Measurements from ENCODE around the gene ANKRD44. TPM values are rescaled to one million over a fixed set of nuclear protein-coding genes. Genes with fewer than 3 reads are reported as not detected.
"Not testable (repeated sequence)": the region's sequence is repeated elsewhere in the genome, so short reads cannot be mapped to it uniquely, and the experiment has no call there.

The ANKRD44 gene
- total RNA-seq, 1 donor from 2014 or later = 3.4 TPM

DNA sequence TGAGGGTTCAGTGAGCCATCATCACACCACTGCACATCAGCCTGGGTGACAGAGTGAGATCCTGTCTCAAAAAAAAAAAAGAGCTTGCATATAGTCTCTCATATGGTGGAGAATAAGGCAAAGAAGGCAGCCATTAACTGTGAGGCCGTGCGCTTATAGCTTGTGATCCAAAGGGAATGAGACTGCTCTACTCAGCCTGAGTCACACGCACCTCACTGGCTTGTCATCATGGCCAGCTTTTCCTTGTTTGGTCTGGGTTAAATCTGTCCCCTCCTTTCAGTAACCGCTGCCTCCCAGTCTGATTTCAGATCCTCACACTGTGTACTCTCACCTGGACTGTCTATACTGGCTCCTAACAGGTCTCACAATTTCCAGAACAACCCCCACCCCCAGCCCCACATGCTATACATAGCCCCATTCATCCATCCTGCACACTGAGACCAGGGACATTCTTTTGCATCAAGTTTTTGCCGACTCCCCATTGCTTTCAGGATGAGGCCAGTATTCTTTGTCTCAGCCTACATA, 35.3 kb upstream of the ANKRD44 start:
- Mint-ChIP-seq H3K36me3 (no peaks in the 10 kb centered on the region), H3K9me3 (no peaks in the 10 kb centered on the region), H3K4me1 (no peaks in the 10 kb centered on the region), H3K27ac (peak overlapping the region; percentile 1), H3K4me3 (no peak overlapping the region), H3K27me3 (ENCODE audit: insufficient read depth, low read depth) (peaks cover 8% of the 10 kb centered on the region)
- Histone ChIP-seq H3F3A (ENCODE audit: low read depth) (no peaks in the 10 kb centered on the region), H4K20me1 (ENCODE audit: low read depth) (no peaks in the 10 kb centered on the region), H3K4me1 (no peaks in the 10 kb centered on the region), H3K79me2 (ENCODE audit: low read depth) (no peaks in the 10 kb centered on the region), H3K36me3 (no peaks in the 10 kb centered on the region), H3K9ac (no peak overlapping the region), H3K4me3 (no peak overlapping the region), H3K9me3 (ENCODE audit: low read depth) (no peaks in the 10 kb centered on the region), H3K4me2 (no peak overlapping the region), H3K27ac (no peak overlapping the region), H3K27me3 (no peaks in the 10 kb centered on the region), H2AFZ (replicated peaks) (peak overlapping the region; percentile 72)
- DNase-seq (ENCODE audit: low spot score) = no peak
- TF ChIP-seq EZH2phosphoT487 (IDR thresholded peaks at IDR 0.05) (no peak), CTCF (IDR thresholded peaks at IDR 0.05) (no peak), EZH2 (IDR thresholded peaks at IDR 0.05) (no peak)

DNA sequence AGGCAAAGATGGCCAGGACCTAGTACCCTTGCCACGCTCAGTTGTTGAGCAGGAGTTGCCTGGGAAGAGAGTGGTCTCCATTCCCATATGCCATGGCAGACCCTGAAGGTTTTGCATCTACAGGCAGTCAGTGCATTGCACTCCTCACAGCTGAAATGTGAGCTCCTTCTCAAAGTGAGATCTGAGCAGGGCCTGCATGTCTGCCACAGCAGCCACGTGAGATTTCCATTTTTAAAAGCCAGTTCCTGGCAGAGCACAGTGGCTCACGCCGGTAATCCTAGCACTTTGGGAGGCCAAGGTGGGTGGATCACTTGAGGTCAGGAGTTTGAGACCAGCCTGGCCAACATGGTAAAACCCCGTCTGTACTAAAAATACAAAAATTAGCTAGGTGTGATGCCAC, 33.4 kb upstream of the ANKRD44 start:
- not testable (repeated sequence) for H3K4me2 ChIP-seq; H3K36me3 ChIP-seq; H3K27ac Mint-ChIP-seq; H3K9me3 Mint-ChIP-seq; DNase-seq (ENCODE audit: low spot score); H3K27me3 ChIP-seq; H3K4me1 Mint-ChIP-seq; H3K79me2 ChIP-seq (ENCODE audit: low read depth); H3K4me3 ChIP-seq; H3K27me3 Mint-ChIP-seq (ENCODE audit: insufficient read depth, low read depth); H3K9me3 ChIP-seq (ENCODE audit: low read depth); H3K4me1 ChIP-seq; H3K4me3 Mint-ChIP-seq; H3K36me3 Mint-ChIP-seq; H3F3A ChIP-seq (ENCODE audit: low read depth); H4K20me1 ChIP-seq (ENCODE audit: low read depth); H3K9ac ChIP-seq; H3K27ac ChIP-seq
- H2AFZ ChIP-seq (replicated peaks) = peak overlapping the region; percentile 69

- H3K4me3 ChIP-seq = no peak overlapping the region
- no peaks in the 10 kb centered on the region for H4K20me1 ChIP-seq (ENCODE audit: low read depth)
- H3K27me3 ChIP-seq = no peaks in the 10 kb centered on the region
- no peak overlapping the region for H2AFZ ChIP-seq (replicated peaks)
- H3K27ac Mint-ChIP-seq = no peak overlapping the region
- no peaks in the 10 kb centered on the region for H3K36me3 ChIP-seq
- H3K9me3 ChIP-seq (ENCODE audit: low read depth) = no peaks in the 10 kb centered on the region
- H3K27ac ChIP-seq = no peak overlapping the region
- H3K27me3 Mint-ChIP-seq (ENCODE audit: insufficient read depth, low read depth) = no peaks in the 10 kb centered on the region
- H3F3A ChIP-seq (ENCODE audit: low read depth) = no peaks in the 10 kb centered on the region
- DNase-seq (ENCODE audit: low spot score) = no peak
- TF ChIP-seq EZH2phosphoT487 (IDR thresholded peaks at IDR 0.05) = no peak
- no peak for TF ChIP-seq EZH2 (IDR thresholded peaks at IDR 0.05)
- no peak for TF ChIP-seq CTCF (IDR thresholded peaks at IDR 0.05)
- no peaks in the 10 kb centered on the region for H3K4me1 ChIP-seq
- H3K4me3 Mint-ChIP-seq = no peak overlapping the region
- no peak overlapping the region for H3K4me2 ChIP-seq
- no peak overlapping the region for H3K9ac ChIP-seq
- no peaks in the 10 kb centered on the region for H3K79me2 ChIP-seq (ENCODE audit: low read depth)
- no peaks in the 10 kb centered on the region for H3K4me1 Mint-ChIP-seq
- no peaks in the 10 kb centered on the region for H3K9me3 Mint-ChIP-seq
- no peaks in the 10 kb centered on the region for H3K36me3 Mint-ChIP-seq
These were observed 30.0 kb upstream of the ANKRD44 start for GRCh38 chr2:197340591-197340990.

DNA sequence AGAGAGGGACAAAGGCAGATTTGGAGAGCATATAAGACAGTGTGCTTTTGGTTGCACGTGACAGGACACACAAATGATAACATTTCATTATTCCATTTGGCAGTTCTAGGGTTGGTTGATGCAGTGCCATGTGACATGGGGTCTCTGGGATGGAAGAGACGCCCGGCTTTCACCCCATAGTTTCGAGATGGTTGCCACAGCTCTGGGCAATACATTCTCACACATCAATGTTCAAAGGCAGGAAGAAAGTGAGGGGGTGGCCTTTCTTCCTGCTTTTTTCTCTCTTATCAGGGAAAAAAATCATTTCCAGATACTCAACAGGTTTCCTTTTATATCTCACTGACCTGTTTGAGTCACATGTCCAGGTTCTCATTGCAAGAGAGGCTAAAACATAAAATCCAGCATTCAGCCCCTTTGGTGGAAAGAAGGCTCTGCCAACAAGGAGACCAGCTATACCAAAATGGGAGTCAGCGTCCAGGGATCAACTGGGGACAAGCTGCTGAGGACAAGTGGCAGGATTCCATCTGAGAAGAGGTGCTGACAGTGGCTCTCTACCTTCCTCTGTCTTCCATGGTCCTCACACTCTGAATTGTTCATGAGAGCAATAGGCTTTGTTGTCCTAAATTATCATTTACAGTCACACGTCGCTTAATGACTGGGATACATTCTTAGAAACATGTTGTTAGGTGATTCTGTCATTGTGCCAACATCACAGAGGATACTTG, 29.1 kb upstream of the ANKRD44 start:
- Mint-ChIP-seq H3K27me3 (ENCODE audit: insufficient read depth, low read depth) (no peaks in the 10 kb centered on the region), H3K9me3 (no peaks in the 10 kb centered on the region), H3K36me3 (no peaks in the 10 kb centered on the region), H3K27ac (no peak overlapping the region), H3K4me3 (no peak overlapping the region), H3K4me1 (no peaks in the 10 kb centered on the region)
- peak overlapping the region; percentile 89 for H2AFZ ChIP-seq (replicated peaks)
- no peaks in the 10 kb centered on the region for H3K4me1 ChIP-seq
- no peaks in the 10 kb centered on the region for H3K27me3 ChIP-seq
- H4K20me1 ChIP-seq (ENCODE audit: low read depth) = no peaks in the 10 kb centered on the region
- H3K79me2 ChIP-seq (ENCODE audit: low read depth) = no peaks in the 10 kb centered on the region
- DNase-seq (ENCODE audit: low spot score) = no peak
- H3F3A ChIP-seq (ENCODE audit: low read depth) = no peaks in the 10 kb centered on the region
- no peak overlapping the region for H3K9ac ChIP-seq
- no peak overlapping the region for H3K27ac ChIP-seq
- no peak overlapping the region for H3K4me3 ChIP-seq
- H3K4me2 ChIP-seq = no peak overlapping the region
- TF ChIP-seq CTCF (IDR thresholded peaks at IDR 0.05) (no peak), EZH2phosphoT487 (IDR thresholded peaks at IDR 0.05) (no peak), EZH2 (IDR thresholded peaks at IDR 0.05) (no peak)
- no peaks in the 10 kb centered on the region for H3K36me3 ChIP-seq
- H3K9me3 ChIP-seq (ENCODE audit: low read depth) = no peaks in the 10 kb centered on the region
